K562 (cell line): ENCODE measurements around the gene ARAP1. TPM values are rescaled to one million over a fixed set of nuclear protein-coding genes. Genes with fewer than 3 reads are reported as not detected.

Experiments
- ATAC-seq: fragments of 200-7000 bp; cut with Tn5 transposase; 3 replicates; pipeline ENCODE4 v1.9.1; 2020; ENCODE audit warnings: moderate library complexity
- BruUV-seq: library from RNA; stranded (reverse); fragments of 400-500 nt; replicated peaks from 2 replicates; lab custom pipeline; 2021; lab: Mats Ljungman, UMichigan
- CTCF ChIA-PET: fragments of 300-600 bp; formaldehyde crosslinking; extraction: SDS; loops from one replicate; lab custom pipeline; 2021; ENCODE audit warnings: low intra/inter-chr PET ratio; lab: Yijun Ruan, JAX
- POLR2A ChIA-PET: fragments of 300-600, 350-650 bp; sonication (Branson Sonifier 250); formaldehyde crosslinking; extraction: SDS; loops from one replicate; lab custom pipeline; 2021; ENCODE audit warnings: antibody characterized with exemption, inconsistent platforms; lab: Yijun Ruan, JAX
- DNase-seq, 4 experiments: peaks; one replicate each; pipeline versions ENCODE4 v3.0.0 to v3.0.0-alpha.2; 2011 to 2018; ENCODE audit warnings: low spot score in 3 of 4, mixed read lengths in 3 of 4; ENCODE audit errors: extremely low read depth in 1 of 4
- FAIRE-seq: peaks from 2 replicates; lab custom pipeline; 2011; peaks lifted over from hg19 to GRCh38; lab: Jason Lieb, UNC
- H2AFZ ChIP-seq: 2 replicates; pipeline ENCODE4 v1.6.0; 2011; ENCODE audit warnings: low read depth, low read length, control low read depth, inconsistent platforms
- H3K27ac ChIP-seq: fragments of 200-600 bp; 3 replicates; pipeline ENCODE4 v1.8.0; 2011; ENCODE audit warnings: low read depth, mild to moderate bottlenecking, control low read depth, inconsistent platforms, low read length, moderate library complexity, mixed read lengths; ENCODE audit errors: extremely low read depth
- H3K27me3 ChIP-seq, 2 experiments: fragments of 300-600 bp in 1 of 2; 2 replicates in 1 of 2; 3 replicates in 1 of 2; pipeline versions ENCODE4 v1.6.0 to v1.8.0; 2011; ENCODE audit warnings: inconsistent platforms in 2 of 2, low read length in 2 of 2, mild to moderate bottlenecking in 1 of 2, mixed read lengths in 1 of 2, moderate library complexity in 1 of 2; ENCODE audit not compliant: control insufficient read depth in 2 of 2, insufficient read depth in 2 of 2
- H3K36me3 ChIP-seq: fragments of 300-600 bp; 3 replicates; pipeline ENCODE4 v1.8.0; 2011; ENCODE audit warnings: mild to moderate bottlenecking, low read length, inconsistent platforms; ENCODE audit not compliant: control insufficient read depth, insufficient read depth
- H3K4me1 ChIP-seq, 2 experiments: fragments of 200-600 bp in 1 of 2; replicated peaks in 1 of 2; 2 replicates in 1 of 2; 3 replicates in 1 of 2; pipeline versions ENCODE4 v1.5.1 to v1.8.0; 2011; ENCODE audit warnings: inconsistent platforms in 2 of 2, low read length in 2 of 2, mild to moderate bottlenecking in 1 of 2, mixed read lengths in 1 of 2, moderate library complexity in 1 of 2; ENCODE audit not compliant: control insufficient read depth in 2 of 2, insufficient read depth in 2 of 2
- H3K4me2 ChIP-seq: 2 replicates; pipeline ENCODE4 v1.6.1; 2011; ENCODE audit warnings: low read length, control low read depth, inconsistent platforms, mixed read lengths; ENCODE audit not compliant: insufficient read depth
- H3K4me3 ChIP-seq: fragments of 200-600 bp; sonication (generic), shearing (Covaris generic); 2 replicates; pipeline ENCODE4 v1.5.1; 2016; ENCODE audit warnings: control low read depth, inconsistent platforms
- H3K79me2 ChIP-seq: fragments of 200-600 bp; 3 replicates; pipeline ENCODE4 v1.8.0; 2011; ENCODE audit warnings: low read length, inconsistent platforms; ENCODE audit not compliant: control insufficient read depth, insufficient read depth
- H3K9ac ChIP-seq, 2 experiments: 2 replicates each; pipeline versions ENCODE4 v1.6.0 to v1.6.1; 2011; ENCODE audit warnings: low read depth in 2 of 2, low read length in 2 of 2, control low read depth in 1 of 2, inconsistent platforms in 1 of 2, mild to moderate bottlenecking in 1 of 2, mixed read lengths in 1 of 2; ENCODE audit not compliant: insufficient read depth in 1 of 2
- H3K9me1 ChIP-seq: one replicate; pipeline ENCODE4 v1.6.0; 2011; ENCODE audit warnings: inconsistent platforms, mild to moderate bottlenecking, low read length, moderate library complexity; ENCODE audit not compliant: control insufficient read depth, insufficient read depth
- H3K9me3 ChIP-seq: replicated peaks from 2 replicates; pipeline ENCODE4 v1.5.1; 2011; ENCODE audit warnings: low read depth, low read length, inconsistent platforms; ENCODE audit not compliant: control insufficient read depth, insufficient read depth
- H4K20me1 ChIP-seq: replicated peaks from 2 replicates; pipeline ENCODE4 v1.6.1; 2011; ENCODE audit warnings: low read length, inconsistent platforms, mixed read lengths; ENCODE audit not compliant: control insufficient read depth, insufficient read depth
- BRD9 ChIP-seq: fragments of 450-650 bp; IDR thresholded peaks from 2 replicates; pipeline ENCODE4 v1.6.1; 2018; ENCODE audit warnings: low read depth; ENCODE audit not compliant: partially characterized antibody
- CEBPB ChIP-seq: fragments of 450-650 bp; IDR thresholded peaks from 2 replicates; pipeline ENCODE4 v1.6.1; 2016; ENCODE audit warnings: missing genetic modification characterization, missing compliant biosample characterization
- CHCHD3 ChIP-seq: fragments of 250-450 bp; sonication (Bioruptor Pico); IDR thresholded peaks from 2 replicates; pipeline ENCODE4 v2.1.2; 2022; ENCODE audit warnings: mild to moderate bottlenecking
- CXXC5 ChIP-seq: fragments of 250-450 bp; sonication (Bioruptor Pico); IDR thresholded peaks from 2 replicates; pipeline ENCODE4 v1.8.0; 2022; ENCODE audit warnings: inconsistent platforms, mild to moderate bottlenecking, moderate library complexity
- EGR1 ChIP-seq: fragments of 450-650 bp; conservative IDR thresholded peaks from 2 replicates; pipeline ENCODE4 v1.6.1; 2017; ENCODE audit warnings: mild to moderate bottlenecking
- ILK ChIP-seq: fragments of 450-650 bp; IDR thresholded peaks from 2 replicates; pipeline ENCODE4 v1.6.1; 2016; ENCODE audit warnings: missing genetic modification characterization, low read depth, mild to moderate bottlenecking, missing compliant biosample characterization, moderate library complexity, borderline replicate concordance
- MCM5 ChIP-seq: fragments of 450-650 bp; IDR thresholded peaks from 2 replicates; pipeline ENCODE4 v1.6.1; 2016; ENCODE audit warnings: low read depth
- NR3C1 ChIP-seq: sonication (generic); formaldehyde crosslinking; IDR thresholded peaks from 2 replicates; pipeline ENCODE4 v1.8.1; 2022; ENCODE audit warnings: missing genetic modification reagents
- RB1 ChIP-seq: fragments of 450-650 bp; IDR thresholded peaks from 2 replicates; pipeline ENCODE4 v1.6.1; 2017; ENCODE audit warnings: low read depth, mild to moderate bottlenecking
- SP2 ChIP-seq: IDR thresholded peaks from 2 replicates; pipeline ENCODE4 v1.6.1; 2011; ENCODE audit warnings: mild to moderate bottlenecking, low read depth, low read length, moderate library complexity; ENCODE audit not compliant: poor library complexity, severe bottlenecking; ENCODE audit errors: extremely low read depth
- ZBTB7A ChIP-seq: IDR thresholded peaks from 2 replicates; pipeline ENCODE4 v1.6.1; 2011; ENCODE audit warnings: low read depth, mild to moderate bottlenecking, low read length, moderate library complexity, borderline replicate concordance; ENCODE audit not compliant: control insufficient read depth
- ZNF644 ChIP-seq: fragments of 200-800 bp; sonication (Bioruptor generic); IDR thresholded peaks from 2 replicates; pipeline ENCODE4 v1.6.1; 2016; ENCODE audit warnings: low read depth, missing genetic modification characterization, missing compliant biosample characterization
- ZNF699 ChIP-seq: fragments of 250-450 bp; sonication (Bioruptor Pico); IDR thresholded peaks from 2 replicates; pipeline ENCODE4 v1.8.0; 2021; ENCODE audit warnings: mild to moderate bottlenecking, moderate library complexity; ENCODE audit not compliant: insufficient replicate concordance
- WGBS: fragments of 100-300 bp; shearing (Covaris generic); methylation state at CpG from one replicate; pipeline ENCODE4 v1.1.6; 2016; ENCODE audit warnings: low coverage, mixed read lengths; ENCODE audit not compliant: insufficient coverage; ENCODE audit errors: missing lambda C conversion rate; 5-methylcytosine and 5-hydroxymethylcytosine counted together
- in situ Hi-C: fragments of 300-500 bp; cut with MboI; formaldehyde crosslinking; loops from 4 replicates; pipeline ENCODE4 v1.15.0; 2018; ENCODE audit warnings: inconsistent platforms, mixed read lengths
- intact Hi-C: fragments of 100-400 bp; cut with micrococcal nuclease; formaldehyde crosslinking; loops from 2 replicates; pipeline ENCODE4 v1.14.2; 2022
- polyA plus RNA-seq, 8 experiments: library from polyadenylated mRNA; depleted of rRNA in 4 of 8; stranded (reverse) in 5 of 8; unstranded in 3 of 8; fragments of >200 nt; fragmentation: Nextera tagmentation in 2 of 8; fragmentation: Illumina TruSeq in 1 of 8; extraction: Ambion mirVana in 2 of 8; extraction: Trizol in 1 of 8; gene quantifications; 2 replicates each; pipeline versions ENCODE4 v1.2.1 to v1.2.3, GENCODE V29; 2011 to 2014; ENCODE audit warnings: inconsistent platforms in 1 of 8, missing spikeins in 1 of 8
- total RNA-seq, 7 experiments: library from RNA; depleted of rRNA in 6 of 7; stranded (reverse); fragments of >200 nt in 6 of 7; fragmentation: Illumina TruSeq in 2 of 7; extraction: Trizol in 2 of 7; gene quantifications; 2 replicates each; pipeline versions ENCODE4 v1.2.1 to v1.2.3, GENCODE V29; 2011 to 2021; ENCODE audit warnings: low replicate concordance in 1 of 7
- TF ChIP-seq, protein P1 (sequence below): sonication (generic); formaldehyde crosslinking; IDR thresholded peaks from 2 replicates; pipeline ENCODE4 v1.8.0; 2022; ENCODE audit warnings: mild to moderate bottlenecking, missing genetic modification reagents
- TF ChIP-seq, protein P2 (sequence below): fragments of 450-650 bp; formaldehyde crosslinking; IDR thresholded peaks from 2 replicates; pipeline ENCODE4 v1.4.0; 2020; ENCODE audit warnings: mild to moderate bottlenecking, mixed read lengths

The ARAP1 gene
- total and polyA plus RNA-seq, 9 of the 15 experiments (the other 6 are each of a cell fraction or from before 2014, with no cell fraction given): 0.23 to 67.0 (median 24.6) TPM

DNA sequence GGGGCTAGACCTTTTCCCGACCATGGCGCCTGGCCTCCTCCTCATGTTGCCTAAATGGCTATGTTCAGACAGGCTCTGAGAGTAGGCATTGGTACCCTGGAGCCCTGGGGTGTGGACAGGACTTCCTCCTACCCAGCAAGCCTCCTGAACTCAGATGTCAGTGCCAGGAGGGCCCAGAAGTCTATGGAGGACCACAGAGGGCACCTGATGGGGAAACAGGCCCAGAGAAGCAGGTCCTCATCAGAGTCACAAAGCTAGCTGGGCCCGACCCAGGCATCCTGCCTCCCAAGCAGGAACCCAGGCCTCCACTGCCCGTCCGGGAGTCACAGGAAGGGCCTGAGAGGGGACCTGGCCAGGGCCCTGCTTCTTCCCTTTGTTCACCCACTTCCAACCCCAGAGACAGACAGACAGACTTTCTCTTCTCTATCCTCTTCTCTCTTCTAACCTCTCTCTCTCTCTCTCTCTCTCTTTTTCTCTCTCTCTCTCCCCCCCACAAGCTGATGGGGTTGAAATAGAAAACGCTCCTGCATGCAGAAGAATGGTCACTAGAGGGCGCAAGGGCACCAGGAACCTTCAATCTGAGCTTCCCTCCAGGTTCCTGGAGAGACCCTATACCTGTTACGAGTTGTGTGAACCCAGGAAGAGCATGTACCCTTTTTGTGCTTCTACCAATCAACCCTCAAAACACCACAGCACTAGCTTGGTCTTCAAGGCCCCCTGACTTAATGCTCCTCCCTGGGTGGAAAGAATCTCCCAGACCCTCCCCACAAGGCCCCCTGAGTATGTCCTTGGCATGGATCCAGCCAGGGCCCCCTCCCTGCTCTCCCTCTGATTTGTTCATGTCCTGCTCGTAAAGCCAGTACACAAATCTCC lies 27.1 kb downstream of the ARAP1 start:
- in situ Hi-C loops: loop anchor here (5.0 to 10.0 kb wide), 2 partner anchors 460 to 512 kb away; no protein-coding TSS in a partner anchor
- BruUV-seq: no TSS peak
- Histone ChIP-seq H3K27me3 (no peaks in the 10 kb centered on the region), H3K9me3 (no peaks in the 10 kb centered on the region), H4K20me1 (no peaks in the 10 kb centered on the region), H3K79me2 (peaks cover 53% of the 10 kb centered on the region), H3K9me1 (peaks cover 5% of the 10 kb centered on the region), H3K36me3 (peaks cover 55% of the 10 kb centered on the region), H3K27ac (no peak overlapping the region), H3K4me3 (no peak overlapping the region), H3K4me1 (peaks cover 13 to 29% of the 10 kb centered on the region in 2 experiments; a peak in 4 of 5 replicates), H3K9ac (no peak overlapping the region), H3K4me2 (no peak overlapping the region), H2AFZ (no peak overlapping the region)
- intact Hi-C loops: loop anchor here (1.0 to 5.0 kb wide), 5 partner anchors 28 to 447 kb away; partner anchors contain the start of gene ATG16L2
- ATAC-seq (peak; percentile 80), DNase-seq (peak; percentile 75 to 89 (median 80)), FAIRE-seq (peak; percentile 96)
- CTCF ChIA-PET: interaction anchor here (0.6 to 2.4 kb wide), 5 partner anchors 69 to 516 kb away, joined by 3 to 24 read pairs (median 3); partner anchors contain the start of genes ATG16L2 and STARD10
- WGBS: 47% methylated on average over 9 of the region's 9 CpGs
- POLR2A ChIA-PET: interaction anchor here (0.5 to 1.4 kb wide), 9 partner anchors 8 to 552 kb away, joined by 3 to 5 read pairs (median 4); partner anchors contain the start of gene STARD10
- TF ChIP-seq BRD9 (peak; percentile 58), CHCHD3 (no peak), RB1 (peak; percentile 52; the same call in 1 of the 2 replicates), ZBTB7A (peak; percentile 50; the same call in 1 of the 2 replicates), NR3C1 (CRISPR knock-in tag) (no peak), CXXC5 (CRISPR knock-in tag) (no peak), ZNF699 (no peak), EGR1 (no peak), ZNF644 (tag) (no peak), MCM5 (no peak), ILK (no peak), SP2 (no peak), CEBPB (tag) (no peak)
- TF ChIP-seq, protein P1, sequence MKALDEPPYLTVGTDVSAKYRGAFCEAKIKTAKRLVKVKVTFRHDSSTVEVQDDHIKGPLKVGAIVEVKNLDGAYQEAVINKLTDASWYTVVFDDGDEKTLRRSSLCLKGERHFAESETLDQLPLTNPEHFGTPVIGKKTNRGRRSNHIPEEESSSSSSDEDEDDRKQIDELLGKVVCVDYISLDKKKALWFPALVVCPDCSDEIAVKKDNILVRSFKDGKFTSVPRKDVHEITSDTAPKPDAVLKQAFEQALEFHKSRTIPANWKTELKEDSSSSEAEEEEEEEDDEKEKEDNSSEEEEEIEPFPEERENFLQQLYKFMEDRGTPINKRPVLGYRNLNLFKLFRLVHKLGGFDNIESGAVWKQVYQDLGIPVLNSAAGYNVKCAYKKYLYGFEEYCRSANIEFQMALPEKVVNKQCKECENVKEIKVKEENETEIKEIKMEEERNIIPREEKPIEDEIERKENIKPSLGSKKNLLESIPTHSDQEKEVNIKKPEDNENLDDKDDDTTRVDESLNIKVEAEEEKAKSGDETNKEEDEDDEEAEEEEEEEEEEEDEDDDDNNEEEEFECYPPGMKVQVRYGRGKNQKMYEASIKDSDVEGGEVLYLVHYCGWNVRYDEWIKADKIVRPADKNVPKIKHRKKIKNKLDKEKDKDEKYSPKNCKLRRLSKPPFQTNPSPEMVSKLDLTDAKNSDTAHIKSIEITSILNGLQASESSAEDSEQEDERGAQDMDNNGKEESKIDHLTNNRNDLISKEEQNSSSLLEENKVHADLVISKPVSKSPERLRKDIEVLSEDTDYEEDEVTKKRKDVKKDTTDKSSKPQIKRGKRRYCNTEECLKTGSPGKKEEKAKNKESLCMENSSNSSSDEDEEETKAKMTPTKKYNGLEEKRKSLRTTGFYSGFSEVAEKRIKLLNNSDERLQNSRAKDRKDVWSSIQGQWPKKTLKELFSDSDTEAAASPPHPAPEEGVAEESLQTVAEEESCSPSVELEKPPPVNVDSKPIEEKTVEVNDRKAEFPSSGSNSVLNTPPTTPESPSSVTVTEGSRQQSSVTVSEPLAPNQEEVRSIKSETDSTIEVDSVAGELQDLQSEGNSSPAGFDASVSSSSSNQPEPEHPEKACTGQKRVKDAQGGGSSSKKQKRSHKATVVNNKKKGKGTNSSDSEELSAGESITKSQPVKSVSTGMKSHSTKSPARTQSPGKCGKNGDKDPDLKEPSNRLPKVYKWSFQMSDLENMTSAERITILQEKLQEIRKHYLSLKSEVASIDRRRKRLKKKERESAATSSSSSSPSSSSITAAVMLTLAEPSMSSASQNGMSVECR (CRISPR knock-in tag): no peak
- TF ChIP-seq, protein P2, sequence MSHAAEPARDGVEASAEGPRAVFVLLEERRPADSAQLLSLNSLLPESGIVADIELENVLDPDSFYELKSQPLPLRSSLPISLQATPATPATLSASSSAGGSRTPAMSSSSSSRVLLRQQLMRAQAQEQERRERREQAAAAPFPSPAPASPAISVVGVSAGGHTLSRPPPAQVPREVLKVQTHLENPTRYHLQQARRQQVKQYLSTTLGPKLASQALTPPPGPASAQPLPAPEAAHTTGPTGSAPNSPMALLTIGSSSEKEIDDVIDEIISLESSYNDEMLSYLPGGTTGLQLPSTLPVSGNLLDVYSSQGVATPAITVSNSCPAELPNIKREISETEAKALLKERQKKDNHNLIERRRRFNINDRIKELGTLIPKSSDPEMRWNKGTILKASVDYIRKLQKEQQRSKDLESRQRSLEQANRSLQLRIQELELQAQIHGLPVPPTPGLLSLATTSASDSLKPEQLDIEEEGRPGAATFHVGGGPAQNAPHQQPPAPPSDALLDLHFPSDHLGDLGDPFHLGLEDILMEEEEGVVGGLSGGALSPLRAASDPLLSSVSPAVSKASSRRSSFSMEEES (CRISPR knock-in tag): no peak
